HepG2 (cell line): ENCODE measurements around the gene SPI1. TPM values are rescaled to one million over a fixed set of nuclear protein-coding genes. Genes with fewer than 3 reads are reported as not detected.
A peak's percentile ranks its signal among the peaks of the same experiment; 100 is the strongest.

Source experiments
- DBP ChIP-seq: sonication (generic); formaldehyde crosslinking; IDR thresholded peaks from 2 replicates; pipeline ENCODE4 v1.4.0; 2020; ENCODE audit warnings: missing genetic modification reagents; ENCODE audit errors: not compliant biosample characterization
- GMEB2 ChIP-seq: IDR thresholded peaks from 2 replicates; pipeline ENCODE4 v1.6.1; 2016; ENCODE audit warnings: missing biosample characterization, missing genetic modification reagents, low read depth
- HIC2 ChIP-seq: sonication (generic); formaldehyde crosslinking; IDR thresholded peaks from 2 replicates; pipeline ENCODE4 v1.9.0; 2022; ENCODE audit warnings: low read depth, missing genetic modification reagents
- HMGXB4 ChIP-seq, 2 experiments: sonication (generic) in 1 of 2; formaldehyde crosslinking in 1 of 2; IDR thresholded peaks; 2 replicates each; pipeline versions ENCODE4 v1.4.0 to v1.6.1; 2018 to 2020; ENCODE audit warnings: missing genetic modification reagents in 2 of 2, borderline replicate concordance in 1 of 2, low read depth in 1 of 2, mild to moderate bottlenecking in 1 of 2, missing biosample characterization in 1 of 2
- IRF9 ChIP-seq: sonication (generic); formaldehyde crosslinking; IDR thresholded peaks from 2 replicates; pipeline ENCODE4 v1.8.0; 2022; ENCODE audit warnings: missing genetic modification reagents, mild to moderate bottlenecking, borderline replicate concordance
- KDM5B ChIP-seq: sonication (generic); formaldehyde crosslinking; IDR thresholded peaks from 2 replicates; pipeline ENCODE4 v1.4.0; 2020; ENCODE audit warnings: missing genetic modification reagents, mild to moderate bottlenecking, borderline replicate concordance
- MLLT10 ChIP-seq: sonication (generic); formaldehyde crosslinking; IDR thresholded peaks from 2 replicates; pipeline ENCODE4 v1.4.0; 2020; ENCODE audit warnings: missing genetic modification reagents
- PBX2 ChIP-seq: IDR thresholded peaks from 2 replicates; pipeline ENCODE4 v1.6.1; 2016; ENCODE audit warnings: control low read depth
- PHF8 ChIP-seq: sonication (generic); formaldehyde crosslinking; IDR thresholded peaks from 2 replicates; pipeline ENCODE4 v1.5.0; 2020; ENCODE audit warnings: missing genetic modification reagents
- SNAI1 ChIP-seq: sonication (generic); formaldehyde crosslinking; IDR thresholded peaks from 2 replicates; pipeline ENCODE4 v1.5.0; 2020; ENCODE audit warnings: mild to moderate bottlenecking, missing genetic modification reagents, borderline replicate concordance
- YEATS4 ChIP-seq: sonication (generic); formaldehyde crosslinking; IDR thresholded peaks from 2 replicates; pipeline ENCODE4 v1.4.0; 2020; ENCODE audit warnings: missing genetic modification reagents, borderline replicate concordance
- ZNF292 ChIP-seq: sonication (generic); formaldehyde crosslinking; IDR thresholded peaks from 2 replicates; pipeline ENCODE4 v1.8.1; 2022; ENCODE audit warnings: mild to moderate bottlenecking, low read depth, missing genetic modification reagents, borderline replicate concordance
- ZNF687 ChIP-seq: sonication (generic); formaldehyde crosslinking; IDR thresholded peaks from 2 replicates; pipeline ENCODE4 v1.5.1; 2020; ENCODE audit warnings: mild to moderate bottlenecking, missing genetic modification reagents, moderate library complexity
- polyA plus RNA-seq, 8 experiments: library from polyadenylated mRNA; depleted of rRNA in 3 of 8; stranded (reverse) in 7 of 8; unstranded in 1 of 8; fragments of >200 nt; fragmentation: Illumina TruSeq in 4 of 8; extraction: Trizol in 4 of 8; gene quantifications; 2 replicates each; pipeline versions ENCODE4 v1.2.1 to v1.2.3, GENCODE V29; 2011 to 2016; ENCODE audit warnings: low read depth in 4 of 8, missing spikeins in 1 of 8, mixed read lengths in 1 of 8; ENCODE audit not compliant: insufficient read depth in 1 of 8
- total RNA-seq, 5 experiments: library from RNA; depleted of rRNA; stranded (reverse); fragments of >200 nt; fragmentation: Illumina TruSeq; extraction: Trizol; gene quantifications; 2 replicates each; pipeline ENCODE4 v1.2.3, GENCODE V29; 2016; ENCODE audit warnings: low read depth in 1 of 5

Gene SPI1
- total and polyA plus RNA-seq, 2 of the 13 experiments (the other 11 are each of a cell fraction or from before 2014, with no cell fraction given) = not detected

GRCh38 chr11:47387944-47388696 lies 9.8 kb upstream of the SPI1 start (continued):
- TF ChIP-seq GMEB2 (CRISPR knock-in tag) = no peak
- peak; percentile 79 for TF ChIP-seq ZNF687
- TF ChIP-seq DBP = no peak
- peak; percentile 6; the same call in 1 of the 2 replicates for TF ChIP-seq PBX2 (CRISPR knock-in tag)
- no peak for TF ChIP-seq HIC2 (CRISPR knock-in tag)
- TF ChIP-seq KDM5B (CRISPR knock-in tag) = no peak
- no peak for TF ChIP-seq SNAI1 (CRISPR knock-in tag)
- TF ChIP-seq ZNF292 (CRISPR knock-in tag) = peak; percentile 17; the same call in 1 of the 2 replicates
- no peak for TF ChIP-seq YEATS4 (CRISPR knock-in tag)
- peak; percentile 41 for TF ChIP-seq PHF8 (CRISPR knock-in tag)
- no peak for TF ChIP-seq IRF9 (CRISPR knock-in tag)
- TF ChIP-seq HMGXB4 (CRISPR knock-in tag; IDR thresholded peaks at IDR 0.05; ENCODE audit: borderline replicate concordance in 1 of 2, low read depth in 1 of 2) = 0 out of 4 replicates have a peak, but pooled peaks of 1 of the 2 experiments have one; percentile 21
- TF ChIP-seq MLLT10 (CRISPR knock-in tag) = no peak
